ENCODE data around the gene WASF2. TPM values are rescaled to one million over a fixed set of nuclear protein-coding genes. Genes with fewer than 3 reads are reported as not detected.
A peak's percentile ranks its signal among the peaks of the same experiment; 100 is the strongest.

WASF2 gene
- total RNA-seq, 2 donors from 2014 or later = 42.0 to 63.6 TPM

- H3K27me3 ChIP-seq (replicated peaks; ENCODE audit: insufficient read depth) = no peaks in the 10 kb centered on the region
- intact Hi-C loops (cut with DNase I) = loop anchor here (2.0 to 10.0 kb wide), 3 partner anchors 158 to 355 kb away; partner anchors contain the start of gene AHDC1
- no peak for TF ChIP-seq POLR2AphosphoS5 (IDR thresholded peaks at IDR 0.05)
- TF ChIP-seq, protein P1, sequence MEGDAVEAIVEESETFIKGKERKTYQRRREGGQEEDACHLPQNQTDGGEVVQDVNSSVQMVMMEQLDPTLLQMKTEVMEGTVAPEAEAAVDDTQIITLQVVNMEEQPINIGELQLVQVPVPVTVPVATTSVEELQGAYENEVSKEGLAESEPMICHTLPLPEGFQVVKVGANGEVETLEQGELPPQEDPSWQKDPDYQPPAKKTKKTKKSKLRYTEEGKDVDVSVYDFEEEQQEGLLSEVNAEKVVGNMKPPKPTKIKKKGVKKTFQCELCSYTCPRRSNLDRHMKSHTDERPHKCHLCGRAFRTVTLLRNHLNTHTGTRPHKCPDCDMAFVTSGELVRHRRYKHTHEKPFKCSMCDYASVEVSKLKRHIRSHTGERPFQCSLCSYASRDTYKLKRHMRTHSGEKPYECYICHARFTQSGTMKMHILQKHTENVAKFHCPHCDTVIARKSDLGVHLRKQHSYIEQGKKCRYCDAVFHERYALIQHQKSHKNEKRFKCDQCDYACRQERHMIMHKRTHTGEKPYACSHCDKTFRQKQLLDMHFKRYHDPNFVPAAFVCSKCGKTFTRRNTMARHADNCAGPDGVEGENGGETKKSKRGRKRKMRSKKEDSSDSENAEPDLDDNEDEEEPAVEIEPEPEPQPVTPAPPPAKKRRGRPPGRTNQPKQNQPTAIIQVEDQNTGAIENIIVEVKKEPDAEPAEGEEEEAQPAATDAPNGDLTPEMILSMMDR (IDR thresholded peaks at IDR 0.05) = no peak
- TF ChIP-seq POLR2A (IDR thresholded peaks at IDR 0.05) = no peak
- peaks cover 26% of the 10 kb centered on the region for H3K4me1 ChIP-seq (replicated peaks)
- no peaks in the 10 kb centered on the region for H3K36me3 ChIP-seq
- no peak overlapping the region for H3K27ac ChIP-seq
- no peak for DNase-seq (ENCODE audit: low spot score)
- no peaks in the 10 kb centered on the region for H3K9me3 ChIP-seq
- 48% methylated on average over 19 of the region's 19 CpGs for WGBS
- no peak overlapping the region for H3K4me3 ChIP-seq
Observed at GRCh38 chr1:27399251-27400025, 90.5 kb downstream of the WASF2 start.

- H3K36me3 ChIP-seq = no peaks in the 10 kb centered on the region
- no peak overlapping the region for H3K4me3 ChIP-seq
- peaks cover 24% of the 10 kb centered on the region for H3K4me1 ChIP-seq (replicated peaks)
- no peak for TF ChIP-seq POLR2A (IDR thresholded peaks at IDR 0.05)
- TF ChIP-seq, protein P1 (IDR thresholded peaks at IDR 0.05) = no peak
- TF ChIP-seq POLR2AphosphoS5 (IDR thresholded peaks at IDR 0.05) = no peak
- intact Hi-C loops (cut with DNase I) = loop anchor here (10.0 kb wide), 1 partner anchor 354 kb away; no protein-coding TSS in a partner anchor
- WGBS = 75% methylated on average over 4 of the region's 4 CpGs
- H3K27me3 ChIP-seq (replicated peaks; ENCODE audit: insufficient read depth) = no peaks in the 10 kb centered on the region
- DNase-seq (ENCODE audit: low spot score) = no peak
- no peak overlapping the region for H3K27ac ChIP-seq
- H3K9me3 ChIP-seq = no peaks in the 10 kb centered on the region
Observed at GRCh38 chr1:27398405-27399149, 91.4 kb downstream of the WASF2 start.

DNA sequence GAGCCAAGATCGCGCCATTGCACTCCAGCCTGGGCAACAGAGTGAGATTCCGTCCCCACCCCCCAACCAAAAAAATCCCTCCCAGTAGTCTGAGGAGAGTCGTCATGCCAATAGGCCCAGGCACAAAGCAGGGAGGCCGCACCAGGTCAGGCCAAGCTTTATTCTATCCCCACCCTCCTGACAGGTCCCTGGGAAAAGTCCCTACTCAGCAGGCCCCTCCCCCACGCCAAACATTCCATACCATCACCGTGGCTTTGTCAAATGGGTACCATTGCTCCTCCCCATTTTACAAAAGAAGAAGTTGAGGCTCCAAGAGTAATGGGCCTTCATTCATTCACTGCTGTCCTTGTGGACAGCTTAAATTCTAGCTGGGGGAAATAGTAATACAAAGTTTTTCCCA lies 92.2 kb downstream of the WASF2 start:
- DNase-seq (ENCODE audit: low spot score) = no peak
- TF ChIP-seq, protein P1 (IDR thresholded peaks at IDR 0.05) = no peak
- TF ChIP-seq POLR2A (IDR thresholded peaks at IDR 0.05) (no peak), POLR2AphosphoS5 (IDR thresholded peaks at IDR 0.05) (no peak)
- no peak overlapping the region for H3K4me3 ChIP-seq
- no peaks in the 10 kb centered on the region for H3K27me3 ChIP-seq (replicated peaks; ENCODE audit: insufficient read depth)
- 69% methylated on average over 7 of the region's 7 CpGs for WGBS
- no peaks in the 10 kb centered on the region for H3K9me3 ChIP-seq
- peaks cover 19% of the 10 kb centered on the region for H3K4me1 ChIP-seq (replicated peaks)
- no peak overlapping the region for H3K27ac ChIP-seq
- H3K36me3 ChIP-seq = no peaks in the 10 kb centered on the region
- intact Hi-C loops (cut with DNase I) = loop anchor here (10.0 kb wide), 1 partner anchor 353 kb away; no protein-coding TSS in a partner anchor

- no peak for DNase-seq (ENCODE audit: low spot score)
- no peak for TF ChIP-seq POLR2A (IDR thresholded peaks at IDR 0.05)
- Histone ChIP-seq H3K4me3 (no peak overlapping the region), H3K9me3 (no peaks in the 10 kb centered on the region), H3K27ac (no peak overlapping the region), H3K27me3 (replicated peaks; ENCODE audit: insufficient read depth) (no peaks in the 10 kb centered on the region), H3K36me3 (no peaks in the 10 kb centered on the region), H3K4me1 (replicated peaks) (peaks cover 16% of the 10 kb centered on the region)
- 67% methylated on average over 3 of the region's 3 CpGs for WGBS
- intact Hi-C loops (cut with DNase I) = loop anchor here (10.0 kb wide), 1 partner anchor 352 kb away; no protein-coding TSS in a partner anchor
Observed at GRCh38 chr1:27397110-27397509, 92.9 kb downstream of the WASF2 start.

DNA sequence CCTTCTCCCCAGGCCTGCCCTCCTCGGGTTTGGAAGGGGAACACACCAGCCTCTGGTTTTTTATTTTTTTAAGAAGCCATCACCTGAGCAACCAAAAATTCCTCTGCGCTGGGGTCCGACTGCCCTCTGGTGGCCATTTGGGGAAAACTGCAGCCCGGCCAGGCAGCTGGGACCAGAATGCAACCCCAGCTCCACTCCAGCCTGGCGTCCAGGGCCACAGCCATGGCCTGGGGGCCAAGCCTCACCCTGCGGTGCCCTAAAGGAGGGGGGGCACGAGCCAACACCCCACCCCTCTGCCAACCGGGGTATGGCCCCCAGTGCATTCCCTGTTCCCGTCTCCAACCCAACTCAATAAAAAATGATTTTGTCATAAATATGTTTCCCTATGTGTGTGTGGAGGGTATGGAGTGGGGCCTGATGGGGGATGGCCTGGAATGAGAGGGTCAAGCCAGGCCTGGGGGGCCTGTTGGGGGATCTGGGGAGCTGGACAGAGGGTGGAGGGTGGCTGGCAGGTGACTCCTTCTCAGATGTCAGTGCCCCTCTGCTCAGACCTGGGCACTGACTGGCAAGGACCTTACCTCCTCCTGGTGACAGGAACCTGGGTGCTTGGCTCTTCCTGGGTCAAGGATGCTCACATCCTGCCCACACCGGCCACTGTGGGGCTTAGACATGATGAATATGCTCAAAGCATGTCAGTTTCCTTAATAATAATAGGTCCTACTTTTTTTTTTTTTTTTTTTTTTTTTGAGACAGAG lies 94.3 kb downstream of the WASF2 start:
- no peaks in the 10 kb centered on the region for H3K9me3 ChIP-seq
- DNase-seq (ENCODE audit: low spot score) = peak; percentile 70
- peaks cover 14% of the 10 kb centered on the region for H3K4me1 ChIP-seq (replicated peaks)

More for the DNA sequence above, 94.3 kb downstream of the WASF2 start:
- Histone ChIP-seq H3K4me3 (no peak overlapping the region), H3K36me3 (no peaks in the 10 kb centered on the region), H3K27me3 (replicated peaks; ENCODE audit: insufficient read depth) (no peaks in the 10 kb centered on the region), H3K27ac (no peak overlapping the region)
- 8% methylated on average over 10 of the region's 10 CpGs for WGBS
- intact Hi-C loops (cut with DNase I) = loop anchor here (2.0 to 10.0 kb wide), 2 partner anchors 95 to 351 kb away; no protein-coding TSS in a partner anchor
- TF ChIP-seq POLR2A (IDR thresholded peaks at IDR 0.05) (no peak), POLR2AphosphoS5 (IDR thresholded peaks at IDR 0.05) (peak; percentile 72)
- TF ChIP-seq, protein P1 (IDR thresholded peaks at IDR 0.05) = peak; percentile 81 to 97 (median 89)
